Measurements from ENCODE around the gene DDRGK1.

The DDRGK1 gene

DNA sequence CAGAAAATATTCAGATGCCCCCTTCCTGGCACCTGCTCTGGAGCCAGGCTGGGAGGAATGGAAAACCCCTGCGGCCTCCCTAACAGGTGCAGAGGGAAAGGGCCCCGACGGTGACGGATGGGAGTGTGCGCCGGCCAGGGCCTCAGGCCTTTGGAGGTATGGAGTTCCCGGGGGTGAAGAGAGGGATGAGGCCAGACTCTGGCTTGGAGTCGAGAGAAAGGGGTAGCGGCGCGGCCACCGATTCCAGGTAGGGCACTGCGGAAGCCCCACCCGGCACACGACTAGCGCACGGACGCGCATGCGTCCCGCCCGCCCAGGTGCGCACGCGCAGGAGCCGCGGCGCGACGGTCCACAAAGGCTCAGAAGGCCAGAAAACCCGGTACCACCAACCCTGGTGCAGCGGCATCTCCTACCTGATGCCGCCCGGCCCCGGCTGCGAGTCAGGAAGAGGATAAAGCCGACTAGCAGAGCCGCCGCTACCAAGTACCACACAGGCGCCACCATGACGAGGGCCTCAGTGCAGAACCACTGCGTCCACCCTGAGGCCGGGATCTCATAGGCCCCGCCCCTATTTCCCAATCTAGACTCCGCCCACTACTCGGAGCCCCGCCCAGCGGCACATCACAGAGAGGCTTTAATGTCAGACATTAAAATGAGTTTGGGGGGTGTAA is at the start of gene DDRGK1:
TSS of gene DDRGK1 (minus strand) at position 559 of the 671 bp plus-strand sequence. CDS start at position 504, 55 bp downstream.
- H3K9me3 ChIP-seq (ENCODE audit: control insufficient read depth, low read length): no peaks in the 10 kb centered on the region
- no peaks in the 10 kb centered on the region for H3K27me3 ChIP-seq (ENCODE audit: control insufficient read depth, insufficient read depth, low read length)
- peak within 1 kb of the TSS; percentile 89 for H3K4me3 ChIP-seq (ENCODE audit: low read length)
- H3K9ac ChIP-seq (ENCODE audit: low read length): peak within 1 kb of the TSS; percentile 80
- peaks cover 3% of the 10 kb centered on the region for H3K36me3 ChIP-seq (ENCODE audit: control insufficient read depth, insufficient read depth, low read length)
- peaks cover 7% of the 10 kb centered on the region for H3K4me1 ChIP-seq (ENCODE audit: control insufficient read depth, insufficient read depth, low read length)

DNA sequence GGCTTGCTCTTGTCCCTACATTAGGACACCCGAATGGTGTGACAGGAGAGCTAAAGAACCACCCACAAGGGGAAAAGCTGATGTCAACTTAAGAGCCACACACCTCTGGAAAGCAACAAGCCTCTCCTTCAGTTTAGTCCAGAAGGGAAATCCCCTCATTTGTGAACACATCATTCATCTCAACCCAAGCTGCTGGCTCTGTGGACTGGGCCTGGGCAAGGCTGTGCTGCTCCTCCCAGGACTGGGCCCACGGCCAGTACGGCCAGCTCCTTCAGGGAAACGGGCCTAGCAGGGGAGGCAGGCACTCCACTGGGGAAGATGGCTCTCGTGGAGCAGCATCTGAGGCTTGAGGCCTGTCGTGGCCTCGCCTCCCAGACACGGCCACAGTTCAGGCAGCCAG is 47.3 kb upstream of the DDRGK1 start:
- Histone ChIP-seq H3K36me3 (ENCODE audit: control insufficient read depth, insufficient read depth, low read length) (no peaks in the 10 kb centered on the region), H3K4me3 (ENCODE audit: low read length) (no peak overlapping the region), H3K9ac (ENCODE audit: low read length) (no peak overlapping the region), H3K27me3 (ENCODE audit: control insufficient read depth, insufficient read depth, low read length) (peaks cover 18% of the 10 kb centered on the region), H3K9me3 (ENCODE audit: control insufficient read depth, low read length) (no peaks in the 10 kb centered on the region), H3K4me1 (ENCODE audit: control insufficient read depth, insufficient read depth, low read length) (peaks cover 9% of the 10 kb centered on the region)

DNA sequence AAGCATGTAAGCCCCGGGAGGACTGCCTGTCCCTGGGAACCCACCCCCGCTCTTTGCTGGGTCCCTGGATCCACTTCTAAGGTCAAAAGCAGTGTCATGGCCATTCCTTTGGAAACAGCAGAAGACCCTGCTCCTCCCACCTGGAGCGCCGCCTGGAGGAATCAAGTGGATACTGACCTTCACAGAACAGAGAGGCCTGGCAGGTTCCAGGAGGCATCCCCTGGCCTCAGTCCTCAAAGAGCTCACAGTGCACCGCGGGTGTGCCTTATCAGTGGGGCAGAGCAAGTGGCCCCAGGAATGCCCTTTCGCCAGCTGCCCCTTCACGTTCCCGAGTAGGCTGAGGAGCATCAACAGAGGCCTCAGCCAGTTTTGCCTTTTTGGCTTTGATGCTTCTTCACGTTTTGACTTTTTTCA is 45.6 kb upstream of the DDRGK1 start:
- Histone ChIP-seq H3K4me1 (ENCODE audit: control insufficient read depth, insufficient read depth, low read length) (peaks cover 9% of the 10 kb centered on the region), H3K36me3 (ENCODE audit: control insufficient read depth, insufficient read depth, low read length) (no peaks in the 10 kb centered on the region), H3K4me3 (ENCODE audit: low read length) (no peak overlapping the region), H3K9ac (ENCODE audit: low read length) (no peak overlapping the region), H3K9me3 (ENCODE audit: control insufficient read depth, low read length) (no peaks in the 10 kb centered on the region), H3K27me3 (ENCODE audit: control insufficient read depth, insufficient read depth, low read length) (peaks cover 18% of the 10 kb centered on the region)

DNA sequence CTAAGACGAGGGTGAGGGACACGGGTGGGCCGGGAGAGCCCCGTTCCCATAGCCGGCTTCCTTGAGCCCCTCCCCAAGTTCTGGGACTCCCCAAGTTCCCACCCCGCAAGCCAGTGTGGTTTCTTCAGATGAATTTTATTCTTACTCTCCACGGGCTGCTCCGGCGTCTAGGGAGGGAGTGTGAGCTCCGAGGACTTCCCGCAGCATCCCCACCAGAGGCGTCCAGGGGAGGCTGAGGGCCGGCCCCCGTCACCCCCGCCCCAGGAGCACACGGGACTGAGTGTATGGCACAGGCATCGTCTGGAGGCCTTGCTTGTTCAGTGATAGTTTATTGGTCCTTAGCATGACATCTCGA is 44.5 kb upstream of the DDRGK1 start:
- Histone ChIP-seq H3K9me3 (ENCODE audit: control insufficient read depth, low read length) (no peaks in the 10 kb centered on the region), H3K36me3 (ENCODE audit: control insufficient read depth, insufficient read depth, low read length) (no peaks in the 10 kb centered on the region), H3K9ac (ENCODE audit: low read length) (no peak overlapping the region), H3K4me1 (ENCODE audit: control insufficient read depth, insufficient read depth, low read length) (peaks cover 9% of the 10 kb centered on the region), H3K4me3 (ENCODE audit: low read length) (no peak overlapping the region), H3K27me3 (ENCODE audit: control insufficient read depth, insufficient read depth, low read length) (peaks cover 24% of the 10 kb centered on the region)

DNA sequence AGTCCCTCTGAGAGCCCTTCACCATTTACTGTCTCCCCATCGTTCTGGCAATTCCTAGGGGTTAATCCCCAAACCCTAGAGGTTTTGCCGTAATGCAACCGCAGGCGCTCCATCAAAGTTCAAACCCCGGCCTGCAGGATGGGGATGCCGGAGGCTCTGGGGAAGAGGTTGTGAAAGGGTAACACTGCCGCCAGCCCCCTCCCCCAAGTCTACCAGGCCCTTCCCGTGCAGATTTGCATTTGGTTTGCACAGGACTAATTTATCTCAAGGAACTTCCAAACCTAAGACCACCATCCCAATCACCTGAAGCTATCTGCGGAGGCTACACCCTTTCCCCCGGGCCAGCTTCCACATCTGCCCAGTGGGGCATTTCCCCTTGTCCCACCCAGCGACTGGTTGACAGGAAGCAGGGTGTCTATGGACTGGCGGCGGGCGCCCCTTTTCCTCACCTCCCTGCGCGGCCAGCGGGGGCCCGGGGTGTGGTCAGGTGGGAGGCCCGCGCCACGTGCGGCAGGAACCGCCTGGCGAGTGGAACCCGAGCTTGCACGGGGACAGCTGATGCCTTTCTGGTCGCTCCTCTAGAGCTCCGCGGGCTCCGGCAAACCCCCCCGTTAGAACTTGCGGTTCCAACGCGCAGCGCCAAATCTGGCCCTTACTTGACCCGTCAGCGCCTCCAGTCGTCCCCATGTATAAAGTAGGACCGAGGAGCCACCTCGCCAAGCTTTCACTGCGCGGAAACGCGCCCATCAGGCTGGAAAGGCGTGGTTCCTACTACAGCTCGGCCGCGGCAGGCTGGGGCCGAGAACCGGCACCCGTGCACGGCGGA is 43.9 kb upstream of the DDRGK1 start:
- no peaks in the 10 kb centered on the region for H3K9me3 ChIP-seq (ENCODE audit: control insufficient read depth, low read length)
- H3K4me3 ChIP-seq (ENCODE audit: low read length): no peak overlapping the region
- H3K36me3 ChIP-seq (ENCODE audit: control insufficient read depth, insufficient read depth, low read length): no peaks in the 10 kb centered on the region
- H3K9ac ChIP-seq (ENCODE audit: low read length): no peak overlapping the region
- H3K4me1 ChIP-seq (ENCODE audit: control insufficient read depth, insufficient read depth, low read length): peaks cover 9% of the 10 kb centered on the region
- peaks cover 24% of the 10 kb centered on the region for H3K27me3 ChIP-seq (ENCODE audit: control insufficient read depth, insufficient read depth, low read length)

DNA sequence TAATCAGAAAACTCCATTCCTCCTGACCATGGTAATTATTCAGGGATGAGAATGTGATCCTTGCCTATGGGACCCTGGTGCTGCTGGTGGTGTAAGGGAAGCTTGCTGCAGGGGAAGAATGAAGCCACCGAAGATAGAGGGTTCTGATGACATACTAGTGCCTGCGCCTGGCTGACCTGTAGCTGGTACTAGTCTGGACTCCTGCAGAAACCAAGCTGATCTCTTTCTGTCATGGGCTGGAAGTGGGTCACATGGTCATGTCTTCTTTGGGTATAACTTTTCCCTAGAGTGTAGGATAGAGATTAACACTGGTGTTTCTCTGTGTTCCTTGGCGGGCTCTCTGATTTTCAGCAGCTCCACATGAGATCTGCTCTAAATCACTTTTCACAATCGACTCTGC is 43.2 kb upstream of the DDRGK1 start:
- H3K4me3 ChIP-seq (ENCODE audit: low read length): no peak overlapping the region
- H3K9ac ChIP-seq (ENCODE audit: low read length): no peak overlapping the region
- peaks cover 9% of the 10 kb centered on the region for H3K4me1 ChIP-seq (ENCODE audit: control insufficient read depth, insufficient read depth, low read length)
- H3K27me3 ChIP-seq (ENCODE audit: control insufficient read depth, insufficient read depth, low read length): peaks cover 24% of the 10 kb centered on the region
- no peaks in the 10 kb centered on the region for H3K9me3 ChIP-seq (ENCODE audit: control insufficient read depth, low read length)
- H3K36me3 ChIP-seq (ENCODE audit: control insufficient read depth, insufficient read depth, low read length): no peaks in the 10 kb centered on the region

DNA sequence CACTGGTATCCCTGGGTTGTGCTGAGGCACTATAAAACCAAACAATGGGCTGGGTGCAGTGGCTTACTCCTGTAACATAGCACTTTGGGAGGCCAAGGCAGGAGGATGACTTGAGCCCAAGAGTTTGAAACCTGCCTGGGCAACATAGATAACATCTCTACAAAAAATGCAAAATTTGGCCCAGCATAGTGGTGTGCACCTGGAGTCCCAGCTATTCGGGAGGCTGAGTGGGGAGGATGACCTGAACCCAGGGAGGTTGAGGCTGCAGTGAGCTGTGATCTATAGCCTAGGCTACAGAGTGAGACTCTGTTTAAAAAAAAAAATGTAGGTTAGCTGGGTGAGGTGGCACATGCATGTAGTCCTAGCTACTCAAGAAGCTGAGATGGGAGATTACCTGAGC is 42.2 kb upstream of the DDRGK1 start:
- H3K27me3 ChIP-seq (ENCODE audit: control insufficient read depth, insufficient read depth, low read length): peaks cover 24% of the 10 kb centered on the region

DNA sequence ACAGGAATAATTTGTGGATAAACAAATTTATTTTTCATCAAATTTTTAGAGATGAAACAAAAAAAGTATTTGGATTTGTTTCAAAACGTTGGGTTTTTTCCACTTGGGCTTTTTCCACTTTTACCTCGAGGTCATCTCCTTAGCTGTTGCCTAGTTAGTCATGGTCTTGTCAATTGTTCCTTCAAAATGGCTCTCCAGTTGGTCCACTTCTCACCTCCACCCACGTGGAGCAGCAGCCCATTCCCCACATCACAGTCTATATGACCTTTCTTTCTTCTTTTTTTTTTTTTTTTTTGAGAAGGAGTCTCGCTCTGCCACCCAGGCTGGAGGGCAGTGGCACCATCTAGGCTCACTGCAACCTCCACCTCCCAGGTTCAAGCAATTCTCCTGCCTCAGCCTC is 41.2 kb upstream of the DDRGK1 start:
- Histone ChIP-seq H3K36me3 (ENCODE audit: control insufficient read depth, insufficient read depth, low read length) (no peaks in the 10 kb centered on the region), H3K27me3 (ENCODE audit: control insufficient read depth, insufficient read depth, low read length) (peaks cover 24% of the 10 kb centered on the region), H3K9me3 (ENCODE audit: control insufficient read depth, low read length) (no peaks in the 10 kb centered on the region), H3K4me3 (ENCODE audit: low read length) (no peak overlapping the region), H3K9ac (ENCODE audit: low read length) (no peak overlapping the region), H3K4me1 (ENCODE audit: control insufficient read depth, insufficient read depth, low read length) (peaks cover 9% of the 10 kb centered on the region)

More for the DNA sequence above, 42.2 kb upstream of the DDRGK1 start:
- no peaks in the 10 kb centered on the region for H3K9me3 ChIP-seq (ENCODE audit: control insufficient read depth, low read length)
- no peaks in the 10 kb centered on the region for H3K36me3 ChIP-seq (ENCODE audit: control insufficient read depth, insufficient read depth, low read length)
- no peak overlapping the region for H3K4me3 ChIP-seq (ENCODE audit: low read length)
- no peak overlapping the region for H3K9ac ChIP-seq (ENCODE audit: low read length)
- H3K4me1 ChIP-seq (ENCODE audit: control insufficient read depth, insufficient read depth, low read length): peaks cover 9% of the 10 kb centered on the region

DNA sequence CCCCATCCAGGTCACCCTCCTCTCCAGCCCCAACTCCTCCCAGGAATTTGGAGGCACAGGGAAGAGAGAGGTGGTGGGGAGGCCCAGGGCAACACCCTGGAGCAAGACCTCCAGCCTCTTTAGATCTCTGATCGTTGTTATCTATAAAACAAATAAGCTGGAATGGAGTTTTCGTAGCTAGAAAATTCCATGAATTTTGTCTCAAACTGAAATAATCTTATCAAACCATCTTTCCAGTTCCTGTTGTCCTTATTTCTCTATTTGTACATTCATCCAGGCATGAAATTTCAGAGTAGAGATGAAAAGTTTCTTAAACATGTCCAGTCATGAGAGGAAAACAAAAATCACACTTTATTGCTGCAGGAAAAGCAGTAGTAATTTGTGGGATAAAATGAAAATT is 40.7 kb upstream of the DDRGK1 start:
- Histone ChIP-seq H3K27me3 (ENCODE audit: control insufficient read depth, insufficient read depth, low read length) (peaks cover 27% of the 10 kb centered on the region), H3K36me3 (ENCODE audit: control insufficient read depth, insufficient read depth, low read length) (no peaks in the 10 kb centered on the region), H3K4me3 (ENCODE audit: low read length) (no peak overlapping the region), H3K9ac (ENCODE audit: low read length) (no peak overlapping the region), H3K4me1 (ENCODE audit: control insufficient read depth, insufficient read depth, low read length) (peaks cover 9% of the 10 kb centered on the region), H3K9me3 (ENCODE audit: control insufficient read depth, low read length) (no peaks in the 10 kb centered on the region)

DNA sequence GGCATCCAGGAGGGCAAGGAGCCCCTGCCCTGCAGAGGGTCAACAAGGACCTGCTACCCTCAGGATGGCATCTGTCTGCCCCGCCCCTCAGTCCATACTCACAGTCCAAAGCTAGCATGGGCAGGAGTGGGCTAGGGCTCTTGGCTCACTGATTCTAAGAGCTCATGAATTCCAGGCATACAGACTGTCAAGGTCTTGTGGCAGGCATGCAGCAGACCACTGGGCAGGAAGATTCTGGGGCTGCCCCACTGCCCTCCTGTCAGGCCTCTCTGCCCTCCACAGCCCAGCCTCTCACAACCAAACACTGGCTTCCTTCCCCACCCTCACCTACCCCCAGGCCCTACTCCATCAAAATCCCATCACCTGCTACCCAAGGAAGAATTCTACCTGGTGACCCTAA is 40.1 kb upstream of the DDRGK1 start:
- H3K9ac ChIP-seq (ENCODE audit: low read length): no peak overlapping the region
- no peaks in the 10 kb centered on the region for H3K9me3 ChIP-seq (ENCODE audit: control insufficient read depth, low read length)
- H3K4me1 ChIP-seq (ENCODE audit: control insufficient read depth, insufficient read depth, low read length): peaks cover 9% of the 10 kb centered on the region
- H3K27me3 ChIP-seq (ENCODE audit: control insufficient read depth, insufficient read depth, low read length): peaks cover 30% of the 10 kb centered on the region
- H3K36me3 ChIP-seq (ENCODE audit: control insufficient read depth, insufficient read depth, low read length): no peaks in the 10 kb centered on the region
- no peak overlapping the region for H3K4me3 ChIP-seq (ENCODE audit: low read length)

DNA sequence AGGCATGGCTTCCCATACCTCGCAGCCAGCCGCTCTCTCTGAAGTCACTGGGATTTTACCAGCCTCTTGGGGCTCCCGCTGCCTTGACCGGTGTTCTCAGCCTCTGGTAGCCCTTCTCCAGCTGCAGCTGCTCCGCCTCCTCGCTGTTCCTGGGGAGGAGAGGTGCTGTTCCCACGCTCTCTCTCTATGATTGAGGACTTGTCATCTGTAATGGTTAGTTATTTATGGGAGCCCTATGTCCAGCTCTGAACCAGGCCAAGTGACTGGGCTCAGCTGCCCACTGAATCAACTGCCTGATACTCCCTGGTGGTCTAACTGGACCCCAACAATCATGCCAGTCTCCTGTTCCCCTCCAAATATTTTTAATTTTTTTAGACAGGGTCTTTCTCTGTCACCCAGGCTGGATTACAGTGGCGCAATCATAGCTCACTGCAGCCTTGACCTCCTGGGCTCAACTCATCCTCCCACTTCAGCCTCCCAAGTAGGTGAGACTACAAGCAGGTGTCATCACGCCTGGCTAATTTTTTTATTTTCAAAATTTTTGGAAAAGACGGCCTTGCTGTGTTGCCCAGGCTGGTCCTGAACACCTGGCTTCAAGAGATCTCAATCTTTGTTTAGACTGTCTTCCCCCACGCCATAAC is 39.4 kb upstream of the DDRGK1 start:
- Histone ChIP-seq H3K36me3 (ENCODE audit: control insufficient read depth, insufficient read depth, low read length) (no peaks in the 10 kb centered on the region), H3K9me3 (ENCODE audit: control insufficient read depth, low read length) (no peaks in the 10 kb centered on the region), H3K27me3 (ENCODE audit: control insufficient read depth, insufficient read depth, low read length) (peaks cover 30% of the 10 kb centered on the region), H3K4me1 (ENCODE audit: control insufficient read depth, insufficient read depth, low read length) (peaks cover 8% of the 10 kb centered on the region), H3K9ac (ENCODE audit: low read length) (no peak overlapping the region), H3K4me3 (ENCODE audit: low read length) (no peak overlapping the region)

DNA sequence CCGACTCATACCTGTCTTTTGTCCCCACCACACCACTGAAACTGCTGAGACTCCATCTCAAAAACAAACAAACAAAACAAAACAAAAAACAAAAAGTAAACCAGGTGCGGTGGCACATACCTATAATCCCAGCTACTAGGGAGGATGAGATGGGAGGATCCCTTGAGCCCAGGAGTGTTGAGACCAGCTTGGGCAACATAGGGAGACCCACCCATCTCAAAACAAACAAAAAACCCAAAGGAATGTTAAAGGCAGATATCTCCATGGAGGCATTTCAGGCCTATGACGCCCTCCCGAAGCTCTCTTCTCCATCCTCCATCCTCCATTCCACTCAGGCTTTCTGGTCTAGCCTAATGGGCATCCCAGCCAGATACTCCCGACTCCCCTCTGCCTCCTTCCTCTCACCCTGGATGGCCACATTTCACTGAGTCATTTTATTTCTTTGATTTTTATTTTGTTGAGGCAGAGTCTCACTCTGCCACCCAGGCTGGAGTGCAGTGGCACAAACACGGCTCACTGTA is 37.8 kb upstream of the DDRGK1 start:
- H3K9ac ChIP-seq (ENCODE audit: low read length): no peak overlapping the region
- no peaks in the 10 kb centered on the region for H3K36me3 ChIP-seq (ENCODE audit: control insufficient read depth, insufficient read depth, low read length)
- peaks cover 6% of the 10 kb centered on the region for H3K4me1 ChIP-seq (ENCODE audit: control insufficient read depth, insufficient read depth, low read length)
- peaks cover 34% of the 10 kb centered on the region for H3K27me3 ChIP-seq (ENCODE audit: control insufficient read depth, insufficient read depth, low read length)
- H3K9me3 ChIP-seq (ENCODE audit: control insufficient read depth, low read length): no peaks in the 10 kb centered on the region
- no peak overlapping the region for H3K4me3 ChIP-seq (ENCODE audit: low read length)
